ENCODE data around the gene GALNT10. TPM values are rescaled to one million over a fixed set of nuclear protein-coding genes. Genes with fewer than 3 reads are reported as not detected.

Gene GALNT10
- total and polyA plus RNA-seq, 2 experiments from 2014 or later: 3.2 to 12.9 TPM

- no peaks in the 10 kb centered on the region for H3F3A ChIP-seq (replicated peaks; ENCODE audit: low read depth)
- Mint-ChIP-seq H3K9me3 (no peaks in the 10 kb centered on the region), H3K4me1 (no peaks in the 10 kb centered on the region)
These were observed 220.3 kb downstream of the GALNT10 start for GRCh38 chr5:154410786-154411185.

More at GRCh38 chr5:154410786-154411185, 220.3 kb downstream of the GALNT10 start:
- H3K9me2 ChIP-seq (ENCODE audit: insufficient read depth): no peaks in the 10 kb centered on the region
- H3K4me1 ChIP-seq (ENCODE audit: insufficient read depth): no peaks in the 10 kb centered on the region
- H3K4me2 ChIP-seq: no peak overlapping the region
- Mint-ChIP-seq H3K27me3 (ENCODE audit: insufficient read depth, low read depth, poor library complexity) (peaks cover 1% of the 10 kb centered on the region), H3K27ac (no peak overlapping the region), H3K36me3 (ENCODE audit: low read depth) (no peaks in the 10 kb centered on the region), H3K4me3 (no peak overlapping the region)
- no peak for TF ChIP-seq ZNF114 (CRISPR knock-in tag; IDR thresholded peaks at IDR 0.05)
- TF ChIP-seq EZH2 (IDR thresholded peaks at IDR 0.05; ENCODE audit: low read depth, unreplicated experiment): no peak
- TF ChIP-seq REST (IDR thresholded peaks at IDR 0.05; ENCODE audit: unreplicated experiment): no peak
- no peak for TF ChIP-seq STAT1 (IDR thresholded peaks at IDR 0.05; ENCODE audit: unreplicated experiment)
- no peak for TF ChIP-seq JUNB (IDR thresholded peaks at IDR 0.05; ENCODE audit: unreplicated experiment)
- TF ChIP-seq CTCF (conservative IDR thresholded peaks at IDR 0.05; ENCODE audit: low read depth in 2 of 2): no peak
- no peak for TF ChIP-seq CREB1 (CRISPR knock-in tag; IDR thresholded peaks at IDR 0.05; ENCODE audit: low read depth)
- TF ChIP-seq EZH2phosphoT487 (IDR thresholded peaks at IDR 0.05; ENCODE audit: unreplicated experiment): no peak
- no peak for TF ChIP-seq NANOG (IDR thresholded peaks at IDR 0.05; ENCODE audit: borderline replicate concordance)
- no peak for TF ChIP-seq ZNF331 (CRISPR knock-in tag; IDR thresholded peaks at IDR 0.05; ENCODE audit: low read depth)
- no peak for TF ChIP-seq POLR2AphosphoS5 (IDR thresholded peaks at IDR 0.05; ENCODE audit: low read depth)
- no peak for TF ChIP-seq ETS1 (IDR thresholded peaks at IDR 0.05)
- TF ChIP-seq ZNF462 (CRISPR knock-in tag; IDR thresholded peaks at IDR 0.05): no peak
- H3K36me3 ChIP-seq (ENCODE audit: insufficient read depth): no peaks in the 10 kb centered on the region
- no peak for DNase-seq (ENCODE audit: low spot score)
- H3K79me2 ChIP-seq (replicated peaks; ENCODE audit: insufficient read depth): no peaks in the 10 kb centered on the region
- no peak for ATAC-seq
- no peaks in the 10 kb centered on the region for H3K27me3 ChIP-seq (ENCODE audit: insufficient read depth)
- no peak overlapping the region for H2AFZ ChIP-seq
- H3K27ac ChIP-seq (ENCODE audit: low read depth): no peak overlapping the region
- H4K20me1 ChIP-seq (replicated peaks; ENCODE audit: insufficient read depth): no peaks in the 10 kb centered on the region; the same call in 1 of the 2 replicates
- H3K4me3 ChIP-seq: no peak overlapping the region

Data from GM23338 (cell line).